ENCODE data around the gene LENG1.

GRCh38 chr19:54142166-54142780, 17.2 kb downstream of the LENG1 start:
- TF ChIP-seq CTCF (IDR thresholded peaks at IDR 0.05 in 8 of 11, conservative IDR thresholded peaks at IDR 0.05 in 3 of 11) = no peak
- no peak for TF ChIP-seq POLR2A (IDR thresholded peaks at IDR 0.05)
- TF ChIP-seq POLR2AphosphoS5 (IDR thresholded peaks at IDR 0.05) = no peak

Measured in spleen (tissue), 7 donors.